Activated effector memory CD4-positive, alpha-beta T cell treated with Interleukin-2 at 50 U/mL for 16 hours (primary cell): ENCODE measurements around the gene POMT1.

Experiments
- DNase-seq: peaks from one replicate; pipeline ENCODE4 v3.0.0-alpha.2; 2020

The POMT1 gene

GRCh38 chr9:131477816-131478419 is 24.8 kb upstream of the POMT1 start:
- no peak for DNase-seq

GRCh38 chr9:131478421-131478868 is 24.3 kb upstream of the POMT1 start:
- DNase-seq: peak; percentile 32

DNA sequence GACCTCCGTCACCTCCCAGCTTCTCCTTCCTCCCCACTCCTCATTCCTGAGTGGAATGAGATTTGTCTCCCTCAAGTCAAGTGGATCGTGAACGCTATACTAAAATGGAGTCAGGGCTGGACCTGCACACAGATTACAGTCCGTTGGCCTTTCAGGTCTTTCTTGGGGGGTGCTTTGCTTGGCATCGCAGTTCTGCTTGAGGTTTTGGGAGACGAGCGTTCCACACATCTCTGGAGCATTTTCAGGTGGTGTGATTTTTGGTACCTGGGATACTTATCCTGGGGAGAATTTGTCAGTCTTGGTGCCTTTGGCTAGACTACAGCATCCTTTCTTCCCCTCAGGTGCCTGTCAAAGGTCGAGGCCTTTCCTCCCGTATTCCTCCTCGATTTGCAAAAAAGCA is 23.8 kb upstream of the POMT1 start:
- no peak for DNase-seq

GRCh38 chr9:131480258-131480657 is 22.5 kb upstream of the POMT1 start:
- no peak for DNase-seq

- no peak for DNase-seq
Observed at GRCh38 chr9:131481441-131482342, 21.0 kb upstream of the POMT1 start.

DNA sequence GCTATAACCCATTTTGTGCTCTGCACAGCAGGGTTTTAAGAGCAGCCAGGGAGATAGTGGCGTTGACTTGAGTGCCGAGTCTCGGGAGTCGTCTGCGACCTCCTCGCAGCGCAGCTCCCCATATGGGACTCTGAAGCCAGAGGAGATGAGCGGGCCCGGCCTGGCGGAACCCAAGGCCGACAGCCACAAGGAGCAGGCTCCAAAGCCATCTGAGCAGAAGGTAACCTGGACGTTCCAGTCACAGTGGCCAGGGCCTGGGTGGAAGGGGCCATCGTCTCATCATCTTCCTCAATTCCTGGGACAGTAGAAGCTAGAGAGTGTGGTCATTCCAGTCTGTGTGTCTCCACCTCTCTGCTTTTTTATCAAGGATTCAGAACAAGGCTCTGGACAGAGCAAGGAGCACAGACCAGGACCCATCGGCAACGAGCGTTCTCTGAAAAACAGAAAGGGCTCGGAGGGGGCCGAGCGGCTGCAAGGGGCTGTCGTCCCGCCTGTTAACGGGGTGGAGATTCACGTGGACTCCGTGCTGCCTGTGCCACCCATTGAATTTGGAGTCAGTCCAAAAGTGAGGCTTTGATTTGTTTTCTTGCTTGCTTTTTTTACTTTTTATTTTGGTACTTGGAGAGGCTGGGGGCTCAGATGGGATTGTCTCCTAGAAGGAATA is 20.2 kb upstream of the POMT1 start:
- no peak for DNase-seq

DNA sequence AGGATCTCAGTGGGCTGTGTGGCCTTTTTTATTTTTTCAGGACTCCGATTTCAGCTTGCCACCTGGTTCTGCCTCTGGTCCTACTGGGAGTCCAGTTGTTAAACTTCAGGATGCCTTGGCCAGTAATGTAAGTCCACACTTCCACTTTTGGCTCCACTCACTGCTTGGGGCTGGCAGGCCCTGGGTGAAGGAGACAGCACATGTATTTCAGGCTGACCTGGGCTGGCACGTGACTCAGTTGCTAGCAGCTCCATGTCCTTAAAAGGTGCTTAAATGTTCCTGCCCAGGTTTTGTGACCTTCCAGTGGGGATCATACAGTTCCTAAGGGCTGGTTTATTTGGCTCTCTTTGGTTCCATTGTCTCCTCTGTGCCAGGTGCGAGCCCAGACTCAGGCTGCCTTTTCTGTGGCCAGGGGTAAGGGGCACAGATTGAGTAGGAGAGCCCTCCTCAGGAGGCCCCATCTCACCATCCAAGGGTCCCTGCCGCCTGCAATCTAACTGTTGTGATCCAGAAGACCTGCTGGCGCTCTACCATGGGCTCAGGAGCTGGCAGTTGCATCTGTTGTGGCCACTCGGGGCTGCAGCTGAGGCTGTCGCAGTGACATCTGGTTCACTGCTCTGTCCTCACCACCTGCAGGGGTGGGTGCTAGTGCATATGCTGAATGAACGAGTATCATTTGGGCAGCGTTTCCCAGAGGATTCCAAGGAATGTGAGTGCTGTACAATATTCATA is 19.2 kb upstream of the POMT1 start:
- DNase-seq: no peak

GRCh38 chr9:131484051-131484445 is 18.7 kb upstream of the POMT1 start:
- DNase-seq: no peak

DNA sequence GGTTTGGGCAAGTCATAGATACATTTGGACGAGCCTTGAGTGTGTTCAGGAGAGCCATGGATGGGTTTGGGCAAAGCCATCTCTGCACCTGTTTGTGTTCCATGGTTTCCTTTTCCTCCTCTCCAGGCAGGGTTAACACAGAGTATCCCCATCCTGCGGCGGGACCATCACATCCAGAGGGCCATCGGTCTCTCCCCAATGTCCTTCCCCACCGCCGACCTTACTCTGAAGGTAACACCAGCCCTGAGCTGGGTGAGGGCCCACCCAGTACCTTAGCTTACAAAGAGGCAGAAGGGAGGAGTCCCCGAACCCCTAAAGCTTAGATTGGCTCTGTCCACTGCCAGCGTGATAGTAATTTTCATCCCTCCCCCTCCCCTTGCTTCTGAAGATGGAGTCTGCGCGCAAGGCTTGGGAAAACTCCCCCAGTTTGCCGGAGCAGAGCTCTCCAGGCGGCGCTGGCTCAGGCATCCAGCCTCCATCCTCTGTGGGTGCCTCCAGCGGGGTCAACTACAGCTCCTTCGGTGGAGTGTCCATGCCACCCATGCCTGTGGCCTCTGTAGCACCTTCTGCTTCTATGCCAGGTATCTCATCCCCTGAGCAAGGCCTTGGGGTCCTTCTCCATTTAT is 18.0 kb upstream of the POMT1 start:
- no peak for DNase-seq

DNA sequence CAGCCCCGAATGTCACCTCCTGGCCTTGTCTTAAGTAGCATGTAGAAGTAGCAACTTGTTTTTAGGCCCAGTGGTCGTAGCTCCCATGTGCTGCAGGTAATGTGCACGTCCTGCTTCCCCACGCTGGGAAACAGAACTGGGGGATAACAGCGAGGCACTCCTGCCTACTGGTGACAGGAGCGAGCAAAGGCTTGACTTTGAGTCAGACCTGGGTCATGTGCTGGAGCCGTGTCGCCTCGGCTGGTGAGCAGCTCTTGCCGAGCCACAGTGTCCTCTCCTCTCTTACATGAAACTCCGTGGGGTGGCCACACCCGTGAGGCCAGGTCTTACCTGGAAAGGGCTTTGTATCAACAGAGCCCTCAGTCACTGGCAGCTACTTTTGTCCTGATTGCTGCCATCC is 17.5 kb upstream of the POMT1 start:
- no peak for DNase-seq

GRCh38 chr9:131485728-131486422 is 16.8 kb upstream of the POMT1 start:
- no peak for DNase-seq

DNA sequence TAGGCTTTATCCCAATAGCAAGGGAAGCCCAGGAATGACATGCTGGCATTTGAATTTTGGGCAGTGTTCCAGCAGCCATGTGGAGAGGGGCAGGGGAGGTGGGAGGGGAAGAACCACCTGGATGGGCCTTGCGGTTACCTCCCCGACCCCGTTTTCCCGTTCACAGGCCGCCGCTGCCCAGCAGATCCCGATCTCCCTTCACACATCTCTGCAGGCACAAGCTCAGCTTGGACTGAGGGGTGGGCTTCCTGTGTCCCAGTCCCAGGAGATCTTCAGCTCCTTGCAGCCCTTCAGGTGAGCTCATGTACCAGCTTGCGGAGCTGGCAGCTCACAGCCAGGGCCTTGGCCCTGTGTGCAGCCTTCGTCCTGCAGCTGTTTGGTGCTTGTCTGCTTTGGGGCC is 15.7 kb upstream of the POMT1 start:
- no peak for DNase-seq

- no peak for DNase-seq
Observed at GRCh38 chr9:131487621-131488031, 15.1 kb upstream of the POMT1 start.

GRCh38 chr9:131490514-131490913 is 12.2 kb upstream of the POMT1 start:
- no peak for DNase-seq

DNA sequence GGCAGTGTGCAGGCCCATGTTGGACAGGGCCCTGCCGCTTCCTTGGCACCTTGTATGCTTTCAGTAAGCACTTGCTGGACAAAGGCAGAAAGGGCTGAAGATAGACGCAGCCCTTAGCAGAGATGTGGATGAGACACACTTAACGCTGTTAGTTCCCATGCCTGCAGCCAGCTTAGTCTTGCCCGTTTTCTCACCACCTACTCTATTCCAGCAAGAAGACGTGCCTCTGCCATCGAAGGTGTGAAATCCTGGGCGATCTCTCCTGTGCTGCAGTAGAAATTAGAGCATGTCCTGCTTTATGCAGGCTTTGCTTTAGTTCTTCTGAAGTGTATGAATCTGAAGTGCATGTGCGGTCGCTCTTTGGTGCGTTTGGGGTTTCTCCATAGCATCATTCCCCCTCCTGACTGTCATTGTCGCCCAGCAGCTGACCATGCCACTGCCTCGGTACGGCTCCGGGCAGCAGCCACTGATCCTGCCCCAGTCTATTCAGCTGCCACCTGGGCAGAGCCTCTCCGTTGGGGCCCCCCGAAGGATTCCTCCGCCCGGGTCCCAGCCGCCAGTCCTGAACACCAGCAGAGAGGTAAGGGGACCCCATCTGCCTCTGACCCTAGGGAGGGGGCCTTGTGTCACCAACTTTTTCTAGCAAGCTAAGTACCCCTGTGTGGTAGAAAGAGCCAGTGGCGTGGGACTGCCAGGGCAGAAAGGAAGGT is 11.6 kb upstream of the POMT1 start:
- no peak for DNase-seq

GRCh38 chr9:131492070-131492469 is 10.6 kb upstream of the POMT1 start:
- no peak for DNase-seq

- DNase-seq: no peak
Observed at GRCh38 chr9:131494296-131494870, 8.3 kb upstream of the POMT1 start.

DNA sequence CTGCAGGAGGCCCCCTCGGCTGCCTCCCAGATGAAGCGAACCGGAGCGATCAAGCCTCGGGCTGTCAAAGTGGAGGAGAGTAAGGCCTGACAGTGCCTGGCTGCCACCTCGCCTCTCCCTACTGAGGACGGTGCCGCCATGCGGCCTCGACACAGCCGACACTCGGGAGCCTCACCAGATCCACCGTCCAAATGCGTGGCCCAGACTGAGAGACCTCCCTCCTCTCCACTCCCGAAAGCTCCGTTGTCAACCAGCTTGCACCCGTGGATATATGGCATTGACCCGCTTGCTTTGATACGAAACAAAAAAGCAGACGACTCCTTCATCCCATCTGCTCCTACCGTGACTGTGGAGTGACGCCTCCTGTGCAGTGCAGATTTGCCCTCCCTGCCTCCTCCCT is 6.9 kb upstream of the POMT1 start:
- DNase-seq: no peak

GRCh38 chr9:131496844-131497405 is 5.8 kb upstream of the POMT1 start:
- no peak for DNase-seq

- DNase-seq: no peak
Observed at GRCh38 chr9:131499254-131499767, 3.4 kb upstream of the POMT1 start.
